GM21381 (cell line): ENCODE results near the gene AKAP5.
A peak's percentile ranks its signal among the peaks of the same experiment; 100 is the strongest.

Experiments
- ATAC-seq: cut with Tn5 transposase; IDR thresholded peaks from one replicate; pipeline ENCODE4 v1.9.1; 2021; ENCODE audit warnings: mild to moderate bottlenecking, moderate library complexity; ENCODE audit not compliant: unreplicated experiment

AKAP5 gene

GRCh38 chr14:64459405-64460136 lies 5.7 kb upstream of the AKAP5 start:
- ATAC-seq = no peak

DNA sequence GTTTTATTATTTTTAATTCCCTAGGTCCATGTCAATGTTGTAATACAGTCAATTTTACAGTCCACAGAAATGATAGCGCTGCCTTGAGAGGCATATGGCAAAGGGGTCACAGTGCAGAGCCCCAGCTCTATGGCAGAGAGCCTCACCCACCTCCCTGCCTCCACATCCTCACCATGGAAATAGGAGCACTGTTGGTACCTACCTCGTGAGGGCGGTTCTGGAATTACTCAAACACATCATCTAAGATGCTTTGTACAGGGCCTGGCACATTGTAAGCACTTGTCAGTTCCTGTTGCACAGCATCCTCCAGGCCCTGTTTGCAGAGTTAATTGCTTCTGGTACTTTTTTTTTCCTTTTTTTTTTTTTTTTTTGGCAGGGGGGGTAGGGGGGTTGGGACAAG lies 4.1 kb upstream of the AKAP5 start:
- ATAC-seq = no peak

DNA sequence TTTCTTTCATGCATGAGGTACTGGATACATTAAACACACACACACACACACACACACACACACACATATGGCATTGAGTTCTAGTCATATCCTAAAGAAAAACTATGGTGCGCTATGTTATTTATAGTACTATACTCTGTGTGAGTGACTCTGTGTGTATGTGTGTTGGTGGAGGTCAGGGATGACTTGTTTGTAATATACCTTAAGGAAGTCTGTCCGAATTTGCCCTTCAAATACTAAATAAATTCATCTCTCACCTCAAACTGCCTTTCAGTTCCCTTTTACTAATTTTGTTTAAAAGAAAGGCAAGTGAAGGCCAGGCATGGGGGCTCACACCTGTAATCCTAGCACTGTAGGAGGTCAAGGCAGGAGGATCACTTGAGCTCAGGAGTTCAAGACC lies 2.1 kb upstream of the AKAP5 start:
- no peak for ATAC-seq

GRCh38 chr14:64463873-64464272 lies 1.4 kb upstream of the AKAP5 start:
- ATAC-seq = no peak

DNA sequence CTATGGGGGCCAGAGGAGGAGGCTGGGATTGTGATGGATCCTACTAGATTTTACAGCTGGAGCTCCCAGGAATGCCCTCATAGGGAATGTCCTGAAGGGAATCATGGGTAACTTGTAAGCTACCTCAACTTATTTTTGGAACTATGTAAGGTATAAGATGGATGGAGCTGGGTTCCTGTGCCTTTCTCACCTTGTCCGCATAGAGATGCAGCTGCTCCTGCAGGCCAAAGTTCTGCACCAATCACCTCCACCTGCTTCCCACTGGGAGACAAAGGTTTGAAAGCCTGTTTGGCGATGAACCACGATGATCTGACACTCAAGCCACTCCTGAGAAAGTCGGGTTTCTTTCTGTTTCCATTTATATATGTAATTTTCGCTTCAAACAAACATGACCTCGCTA lies 648 bp upstream of the AKAP5 start:
- ATAC-seq = no peak

GRCh38 chr14:64465831-64466554 lies 694 bp downstream of the AKAP5 start:
- ATAC-seq = peak; percentile 14

DNA sequence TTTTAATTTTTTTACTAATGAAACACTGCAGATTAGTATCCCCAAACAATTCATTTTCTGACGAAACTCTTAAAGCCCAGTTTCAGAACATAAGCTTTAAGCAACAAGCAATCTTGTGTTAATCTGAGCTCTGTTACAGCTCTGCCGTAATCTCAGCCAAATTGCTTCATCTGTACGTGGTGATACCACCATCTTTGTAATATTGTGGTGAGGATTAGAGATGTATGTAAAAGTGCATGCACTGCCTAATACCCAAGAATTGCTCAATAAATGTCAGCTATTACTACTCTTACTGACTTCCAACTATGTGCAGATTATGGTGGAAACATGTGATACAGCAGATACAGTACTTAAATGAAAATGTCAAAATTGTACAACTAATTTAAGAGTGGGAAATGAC lies 1.8 kb downstream of the AKAP5 start:
- no peak for ATAC-seq

GRCh38 chr14:64467566-64467965 lies 2.3 kb downstream of the AKAP5 start:
- no peak for ATAC-seq

GRCh38 chr14:64468451-64468850 lies 3.2 kb downstream of the AKAP5 start:
- ATAC-seq = no peak

GRCh38 chr14:64474041-64474440 lies 8.7 kb downstream of the AKAP5 start:
- no peak for ATAC-seq

- no peak for ATAC-seq
Observed at GRCh38 chr14:64474698-64475097, 9.4 kb downstream of the AKAP5 start.

DNA sequence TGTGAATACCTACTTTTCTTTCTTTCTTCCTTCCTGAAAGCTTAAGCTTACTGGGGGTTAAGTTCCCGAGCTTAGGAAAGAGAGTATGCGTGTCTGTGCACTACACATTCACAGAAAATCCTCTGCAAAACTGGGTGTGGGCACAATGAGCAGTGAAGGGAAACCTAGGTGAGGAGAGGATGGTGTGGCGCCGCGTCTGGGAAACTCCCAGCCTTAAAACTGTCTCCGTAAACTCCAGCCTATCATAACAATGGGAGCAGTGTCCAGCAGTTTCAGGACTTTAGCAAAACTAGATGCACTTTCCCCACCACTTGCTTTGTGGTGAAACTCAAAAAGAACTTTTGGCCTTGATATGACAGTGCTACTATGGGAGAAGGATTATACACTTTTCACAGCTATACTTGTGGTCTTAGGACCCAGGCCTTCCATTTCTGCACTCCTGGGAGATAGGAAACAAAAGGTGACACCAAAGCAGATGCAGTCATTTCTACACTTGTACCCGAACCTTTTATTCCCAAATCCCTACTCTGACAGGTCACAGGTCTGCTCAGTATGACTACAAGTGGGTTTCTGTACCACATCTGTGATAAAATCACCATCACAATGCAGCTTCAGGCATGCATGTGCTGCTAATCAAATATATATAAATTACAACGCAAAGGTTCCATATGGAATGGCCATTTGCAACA lies 10.4 kb downstream of the AKAP5 start:
- ATAC-seq = no peak

- no peak for ATAC-seq
Observed at GRCh38 chr14:64476438-64476837, 11.1 kb downstream of the AKAP5 start.

DNA sequence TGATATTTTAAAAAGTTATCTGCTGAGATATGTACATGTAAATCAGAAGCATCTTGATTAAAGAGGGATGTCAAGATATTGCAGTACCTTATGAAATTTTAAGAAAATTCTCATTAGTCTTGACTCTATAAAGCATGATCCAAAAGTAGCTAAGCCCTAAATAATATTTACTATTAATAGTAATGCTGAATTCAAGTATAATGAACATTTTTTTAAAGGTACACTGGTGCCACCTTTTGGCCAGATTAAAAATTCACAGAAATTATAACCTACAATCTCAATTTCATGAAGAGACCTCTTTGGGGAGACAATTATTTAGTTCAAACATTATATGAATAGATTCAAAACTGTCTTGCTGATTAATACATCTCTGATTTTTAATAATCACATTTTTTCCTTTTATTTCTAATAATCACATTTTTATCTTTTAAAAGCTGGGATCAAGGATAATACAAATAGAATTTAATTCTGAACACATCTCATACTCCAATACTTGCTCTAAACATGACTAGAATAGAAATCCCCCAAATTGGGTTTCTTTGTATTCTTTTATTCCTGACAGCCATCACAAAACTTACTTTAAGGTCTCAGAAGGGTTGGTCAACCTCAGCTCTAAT lies 13.4 kb downstream of the AKAP5 start:
- ATAC-seq = no peak

GRCh38 chr14:64488590-64489099 lies 23.3 kb downstream of the AKAP5 start:
- no peak for ATAC-seq

GRCh38 chr14:64491637-64492036 lies 26.3 kb downstream of the AKAP5 start:
- ATAC-seq = no peak

DNA sequence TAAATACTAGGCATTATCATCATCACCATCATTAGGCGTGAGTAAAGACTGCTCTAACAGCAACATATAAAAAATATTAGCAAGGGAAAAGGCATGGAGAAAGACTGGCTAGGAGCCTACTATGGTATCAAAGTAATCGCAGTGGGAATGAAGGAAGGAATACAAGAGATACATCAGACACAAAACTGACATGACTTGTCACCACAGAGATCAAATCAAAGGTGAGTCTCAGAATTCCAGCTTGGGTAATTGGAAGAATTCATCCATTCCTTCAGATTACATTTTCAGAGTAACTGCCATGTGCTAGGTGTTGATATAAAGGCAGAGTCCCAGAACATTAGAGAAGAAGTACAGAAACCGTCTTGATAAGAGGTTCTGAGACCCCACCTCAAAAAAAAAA lies 28.2 kb downstream of the AKAP5 start:
- ATAC-seq = no peak

- ATAC-seq = no peak
Observed at GRCh38 chr14:64495252-64495651, 30.0 kb downstream of the AKAP5 start.

DNA sequence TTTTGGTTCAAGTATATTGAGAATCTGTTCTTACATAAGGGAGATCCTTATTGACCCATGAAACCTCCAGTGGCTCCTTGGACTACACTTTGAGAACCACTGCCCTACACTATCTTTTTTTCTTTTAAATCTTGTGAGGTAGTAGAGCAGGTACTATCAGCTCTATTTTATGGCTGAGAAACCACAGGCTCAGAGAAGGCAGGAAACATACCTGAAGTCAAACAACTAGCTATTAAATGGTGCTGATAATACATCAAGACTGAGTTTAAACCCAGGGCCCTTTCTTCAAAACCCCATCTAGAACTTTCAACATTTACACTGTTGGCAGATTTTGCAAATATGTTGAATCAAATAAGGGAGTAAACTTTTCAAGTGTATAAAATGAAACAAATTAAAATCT lies 31.5 kb downstream of the AKAP5 start:
- no peak for ATAC-seq

GRCh38 chr14:64500088-64500487 lies 34.8 kb downstream of the AKAP5 start:
- no peak for ATAC-seq

- ATAC-seq = no peak
Observed at GRCh38 chr14:64501411-64502171, 36.3 kb downstream of the AKAP5 start.
